ENCODE measurements around the gene CDR2.

The CDR2 gene

DNA sequence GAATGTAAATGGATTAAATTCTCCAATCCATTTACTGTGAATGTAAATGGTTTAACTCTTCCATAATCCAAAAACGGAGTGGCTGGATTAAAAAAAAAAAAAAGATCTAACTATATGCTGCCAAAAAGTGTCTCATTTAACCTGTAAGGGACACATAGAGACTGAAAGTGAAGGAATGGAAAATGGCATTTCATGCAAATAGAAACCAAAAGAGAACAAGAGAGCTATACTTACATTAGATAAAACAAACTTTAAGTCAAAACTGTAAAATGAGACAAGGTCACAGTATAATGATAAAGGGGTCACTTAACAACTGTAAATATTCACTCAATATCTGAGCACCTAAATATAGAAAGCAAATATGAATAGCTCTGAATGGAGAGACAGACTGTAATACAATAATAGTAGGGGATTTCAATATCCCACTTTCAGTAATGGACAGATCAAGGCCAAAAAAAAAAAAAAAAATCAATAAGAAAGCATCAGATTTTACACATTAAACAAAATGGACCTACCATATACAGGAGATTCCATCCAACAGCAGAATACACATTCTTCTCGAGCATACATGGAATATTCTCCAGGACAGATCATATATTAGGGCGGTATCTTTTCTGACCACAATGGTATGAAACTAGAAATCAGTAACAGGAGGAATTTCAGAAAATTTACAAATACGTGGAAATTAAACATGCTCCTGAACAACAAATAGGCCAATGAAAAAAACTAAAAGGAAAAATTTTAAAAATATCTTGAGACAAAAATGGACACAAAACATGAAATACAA lies 36.4 kb downstream of the CDR2 start:
- Histone ChIP-seq H3K9me3 (ENCODE audit: severe bottlenecking) (peaks cover 24% of the 10 kb centered on the region), H3K27me3 (ENCODE audit: insufficient read depth, low read depth, severe bottlenecking) (no peaks in the 10 kb centered on the region), H3K27ac (no peak overlapping the region), H3K4me3 (ENCODE audit: low read depth, low read length) (no peak overlapping the region), H3K36me3 (peaks cover 35% of the 10 kb centered on the region)
- TF ChIP-seq, protein P1, sequence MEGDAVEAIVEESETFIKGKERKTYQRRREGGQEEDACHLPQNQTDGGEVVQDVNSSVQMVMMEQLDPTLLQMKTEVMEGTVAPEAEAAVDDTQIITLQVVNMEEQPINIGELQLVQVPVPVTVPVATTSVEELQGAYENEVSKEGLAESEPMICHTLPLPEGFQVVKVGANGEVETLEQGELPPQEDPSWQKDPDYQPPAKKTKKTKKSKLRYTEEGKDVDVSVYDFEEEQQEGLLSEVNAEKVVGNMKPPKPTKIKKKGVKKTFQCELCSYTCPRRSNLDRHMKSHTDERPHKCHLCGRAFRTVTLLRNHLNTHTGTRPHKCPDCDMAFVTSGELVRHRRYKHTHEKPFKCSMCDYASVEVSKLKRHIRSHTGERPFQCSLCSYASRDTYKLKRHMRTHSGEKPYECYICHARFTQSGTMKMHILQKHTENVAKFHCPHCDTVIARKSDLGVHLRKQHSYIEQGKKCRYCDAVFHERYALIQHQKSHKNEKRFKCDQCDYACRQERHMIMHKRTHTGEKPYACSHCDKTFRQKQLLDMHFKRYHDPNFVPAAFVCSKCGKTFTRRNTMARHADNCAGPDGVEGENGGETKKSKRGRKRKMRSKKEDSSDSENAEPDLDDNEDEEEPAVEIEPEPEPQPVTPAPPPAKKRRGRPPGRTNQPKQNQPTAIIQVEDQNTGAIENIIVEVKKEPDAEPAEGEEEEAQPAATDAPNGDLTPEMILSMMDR (IDR thresholded peaks at IDR 0.05; ENCODE audit: low read depth, low read length) = no peak
- no peak for DNase-seq

DNA sequence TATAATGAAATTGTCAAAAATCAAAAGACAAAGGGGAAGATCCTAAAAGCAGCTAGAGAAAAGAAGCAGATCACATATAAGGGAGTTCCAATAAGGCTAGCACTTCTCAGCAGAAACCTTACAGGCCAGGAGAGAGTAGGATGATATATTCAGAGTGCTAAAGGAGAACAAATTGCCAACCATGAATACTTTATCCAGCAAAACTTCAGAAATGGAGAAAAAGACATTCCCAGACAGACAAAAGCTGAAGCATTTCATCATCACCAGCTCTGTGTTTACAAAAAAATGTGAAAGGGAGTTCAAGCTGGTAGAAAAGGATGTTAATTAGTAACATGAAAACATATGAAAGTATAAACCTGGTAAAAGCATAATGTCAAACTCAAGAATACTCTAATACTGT lies 37.4 kb downstream of the CDR2 start:
- Histone ChIP-seq H3K9me3 (ENCODE audit: severe bottlenecking) (peaks cover 24% of the 10 kb centered on the region), H3K27ac (no peak overlapping the region), H3K4me3 (ENCODE audit: low read depth, low read length) (no peak overlapping the region), H3K36me3 (peaks cover 42% of the 10 kb centered on the region), H3K27me3 (ENCODE audit: insufficient read depth, low read depth, severe bottlenecking) (no peaks in the 10 kb centered on the region)
- TF ChIP-seq, protein P1 (IDR thresholded peaks at IDR 0.05; ENCODE audit: low read depth, low read length) = no peak
- DNase-seq = no peak

DNA sequence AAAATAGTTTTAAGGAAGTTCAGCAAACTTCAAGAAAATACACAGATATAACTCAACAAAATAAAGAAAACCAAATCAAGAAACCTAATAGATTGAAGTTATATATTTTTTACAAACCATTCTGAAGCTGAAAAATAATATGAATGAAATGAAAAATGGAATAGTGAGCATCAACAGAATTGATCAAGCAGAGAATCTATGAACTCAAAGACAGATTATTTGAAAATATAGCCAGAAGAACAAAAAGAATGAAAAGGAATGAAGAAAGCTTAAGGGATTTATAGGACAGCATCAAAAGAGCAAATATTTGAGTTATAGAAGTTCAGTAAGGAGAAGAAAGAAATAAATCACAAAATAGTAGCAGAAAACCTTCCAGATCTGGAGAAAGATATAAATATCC lies 37.8 kb downstream of the CDR2 start:
- no peak for DNase-seq
- Histone ChIP-seq H3K36me3 (peaks cover 47% of the 10 kb centered on the region), H3K9me3 (ENCODE audit: severe bottlenecking) (peaks cover 24% of the 10 kb centered on the region), H3K4me3 (ENCODE audit: low read depth, low read length) (no peak overlapping the region), H3K27me3 (ENCODE audit: insufficient read depth, low read depth, severe bottlenecking) (no peaks in the 10 kb centered on the region), H3K27ac (no peak overlapping the region)
- TF ChIP-seq, protein P1 (IDR thresholded peaks at IDR 0.05; ENCODE audit: low read depth, low read length) = no peak

DNA sequence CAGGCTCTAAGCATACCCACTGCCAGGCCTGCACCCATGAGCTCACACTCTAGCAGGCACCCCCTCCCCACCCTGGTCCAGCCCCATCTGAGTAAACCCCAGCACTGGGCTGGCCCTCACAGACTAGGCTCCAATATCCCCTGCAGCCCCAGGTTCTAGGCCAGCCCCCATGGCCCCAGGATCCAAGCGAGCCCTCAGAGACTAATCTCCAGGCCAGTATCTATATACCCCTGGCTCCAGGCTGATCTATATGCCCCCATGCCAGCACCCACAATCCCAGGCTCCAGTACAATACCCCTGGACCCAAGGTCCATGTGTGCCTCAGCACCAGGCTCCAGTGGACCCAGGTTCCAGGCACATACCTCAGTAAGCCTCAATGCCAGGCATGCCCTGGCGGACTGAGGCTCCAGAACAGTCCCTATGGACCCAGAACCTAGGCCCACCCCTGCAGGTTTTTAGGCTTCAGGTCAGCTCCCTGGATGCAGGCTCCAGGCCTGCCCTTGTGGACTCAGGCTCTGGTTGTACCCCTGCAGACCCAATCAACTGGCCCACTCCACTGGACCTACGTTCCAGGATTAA lies 38.7 kb downstream of the CDR2 start:
- Histone ChIP-seq H3K4me3 (ENCODE audit: low read depth, low read length) (no peak overlapping the region), H3K9me3 (ENCODE audit: severe bottlenecking) (peaks cover 24% of the 10 kb centered on the region), H3K27ac (no peak overlapping the region), H3K27me3 (ENCODE audit: insufficient read depth, low read depth, severe bottlenecking) (no peaks in the 10 kb centered on the region), H3K36me3 (peaks cover 54% of the 10 kb centered on the region)
- TF ChIP-seq, protein P1 (IDR thresholded peaks at IDR 0.05; ENCODE audit: low read depth, low read length) = no peak
- DNase-seq = no peak

DNA sequence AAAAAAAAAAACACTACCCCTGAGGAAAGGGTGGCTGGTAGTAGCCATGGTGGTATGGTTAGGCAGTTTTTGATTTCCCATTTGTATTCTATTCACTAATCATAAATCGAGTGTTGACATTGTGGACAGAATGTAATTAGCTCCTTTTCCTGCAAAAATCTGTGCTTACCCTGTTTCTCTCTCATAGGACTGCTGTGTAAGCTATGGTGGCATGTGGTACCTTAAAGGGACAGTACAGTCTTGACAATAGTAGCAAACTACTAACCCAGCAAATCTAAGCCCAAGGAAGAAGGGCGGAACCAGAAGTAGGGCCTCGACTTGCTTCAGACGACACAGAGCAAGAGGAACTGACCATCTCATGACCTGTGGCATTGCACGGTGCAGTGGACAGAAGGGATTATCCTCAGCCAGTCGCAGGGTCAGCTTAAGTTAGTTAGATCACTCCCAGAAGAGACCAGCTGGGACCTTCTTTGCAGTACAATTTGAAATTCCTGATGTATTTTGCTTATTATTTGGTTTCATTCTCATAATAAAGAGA lies 40.9 kb downstream of the CDR2 start:
- Histone ChIP-seq H3K9me3 (ENCODE audit: severe bottlenecking) (peaks cover 11% of the 10 kb centered on the region), H3K4me3 (ENCODE audit: low read depth, low read length) (no peak overlapping the region), H3K27me3 (ENCODE audit: insufficient read depth, low read depth, severe bottlenecking) (no peaks in the 10 kb centered on the region), H3K27ac (no peak overlapping the region), H3K36me3 (peaks cover 69% of the 10 kb centered on the region)
- TF ChIP-seq, protein P1 (IDR thresholded peaks at IDR 0.05; ENCODE audit: low read depth, low read length) = no peak
- no peak for DNase-seq
